Pancreas (tissue), 10 donors: ENCODE results near the gene DSTN. TPM values are rescaled to one million over a fixed set of nuclear protein-coding genes. Genes with fewer than 3 reads are reported as not detected.

Source experiments
- ATAC-seq, 4 donors: fragments of 200-7000 bp; cut with Tn5 transposase; one replicate each; pipeline versions ENCODE4 v1.8.0 to v1.9.1; 2020; ENCODE audit warnings: mild to moderate bottlenecking in 4 of 4, moderate library complexity in 4 of 4
- DNase-seq, 6 donors: peaks; one replicate each; pipeline ENCODE4 v3.0.0-alpha.2; 2020
- FAIRE-seq: peaks from 2 replicates; lab custom pipeline; 2012; peaks lifted over from hg19 to GRCh38; lab: Jason Lieb, UNC
- H3K27ac ChIP-seq, 4 donors: fragments of 200-600 bp; sonication (generic); 1 replicate in 3 of 4; 2 replicates in 1 of 4; pipeline versions ENCODE4 v1.5.0 to v1.8.0; 2020
- H3K27me3 ChIP-seq, 4 donors: fragments of 200-600 bp; one replicate each; pipeline ENCODE4 v1.8.0; 2021
- H3K36me3 ChIP-seq, 3 donors: fragments of 200-600 bp; sonication (generic) in 1 of 3; one replicate each; pipeline versions ENCODE4 v1.5.0 to v1.8.0; 2020 to 2021
- H3K4me1 ChIP-seq, 3 donors: fragments of 200-600 bp; one replicate each; pipeline ENCODE4 v1.8.0; 2021
- H3K4me3 ChIP-seq, 4 donors: fragments of 200-600 bp; sonication (generic) in 2 of 4; one replicate each; pipeline versions ENCODE4 v1.5.0 to v1.8.0; 2020 to 2021
- H3K9me3 ChIP-seq, 4 donors: fragments of 200-600 bp; one replicate each; pipeline ENCODE4 v1.8.0; 2021
- CTCF ChIP-seq, 4 donors: fragments of 200-600 bp; sonication (generic) in 3 of 4; IDR thresholded peaks; one replicate each; pipeline versions ENCODE4 v1.5.0 to v1.8.0; 2021; ENCODE audit warnings: antibody characterized with exemption in 4 of 4
- WGBS, 2 donors: extraction: QIAGEN DNeasy Blood & Tissue Kit; methylation state at CpG; one replicate each; pipeline ENCODE4 v1.1.7; 2013; 5-methylcytosine and 5-hydroxymethylcytosine counted together
- intact Hi-C, 3 donors: fragments of 100-400 bp; cut with DNase I; formaldehyde crosslinking; loops; one replicate each; pipeline versions ENCODE4 v1.11.1 to v1.14.2; 2022
- polyA plus RNA-seq, 2 donors: library from polyadenylated mRNA; stranded (reverse); fragments of 200-250 nt; gene quantifications; one replicate each; pipeline ENCODE4 v1.2.3, GENCODE V29; 2013
- total RNA-seq, 6 donors: library from RNA; stranded (reverse); fragmentation: NEBNext Ultra II Directional in 4 of 6; extraction: Animal tissue kit (Norgen Biotek cat#: 25700) in 4 of 6; gene quantifications; one replicate each; pipeline versions ENCODE4 v1.2.1 to v1.2.4, GENCODE V29; 2021 to 2023
- donor health status: healthy with polysubstance abuse.
- donor health status: DM: no; HTN: no; CAD: no; lungs with moderate emphysema.
- donor health status: DM: no; HTN: no; CAD: no.
- donor health status: control.
- donor health status: control.
- donor health status: Bipolar disorder and iron deficiency.
- donor health status: DM: yes; HTN: yes; CAD: no.
- donor health status: DM: no; HTN: no; CAD: no.
- donor health status: DM: no; HTN: no; CAD: no.
- donor health status: DM: yes; HTN: yes; CAD: no.

Gene DSTN
- total and polyA plus RNA-seq, 8 donors, result 138 to 242 (median 182) TPM

- Histone ChIP-seq H3K36me3 (peaks cover 0 to 53% (median 41%) of the 10 kb centered on the region in 3 donors), H3K27ac (no peak overlapping the region), H3K27me3 (no peaks in the 10 kb centered on the region), H3K4me3 (no peak overlapping the region), H3K4me1 (peaks cover 22 to 46% (median 28%) of the 10 kb centered on the region in 3 donors), H3K9me3 (no peaks in the 10 kb centered on the region)
- DNase-seq (peak in 1 of 6 donors; percentile 66), ATAC-seq (no peak), FAIRE-seq (no peak)
- no peak for TF ChIP-seq CTCF (IDR thresholded peaks at IDR 0.05)
- WGBS, 2 donors, result 54 to 55% methylated on average over 18 of the region's 18 CpGs
- intact Hi-C loops, result no loop called here
Observed at GRCh38 chr20:17641520-17641964, 71.7 kb downstream of the DSTN start.

GRCh38 chr20:17641993-17642392, 72.1 kb downstream of the DSTN start:
- no peak for FAIRE-seq
- no peak for ATAC-seq
- Histone ChIP-seq H3K27ac (no peak overlapping the region), H3K4me3 (no peak overlapping the region), H3K36me3 (peaks cover 0 to 50% (median 36%) of the 10 kb centered on the region in 3 donors), H3K27me3 (no peaks in the 10 kb centered on the region), H3K4me1 (peaks cover 27 to 50% (median 33%) of the 10 kb centered on the region in 3 donors), H3K9me3 (no peaks in the 10 kb centered on the region)
- intact Hi-C loops, result no loop called here
- peak in 2 of 6 donors; percentile 39 to 52 for DNase-seq
- no peak for TF ChIP-seq CTCF (IDR thresholded peaks at IDR 0.05)
- 50 to 52% methylated on average over 11 of the region's 11 CpGs for WGBS, 2 donors

GRCh38 chr20:17642404-17643269, 72.8 kb downstream of the DSTN start:
- peaks cover 0 to 44% (median 35%) of the 10 kb centered on the region in 3 donors for H3K36me3 ChIP-seq
- peak in 2 of 6 donors; percentile 37 to 69 for DNase-seq
- intact Hi-C loops, result no loop called here

GRCh38 chr20:17643531-17644188, 73.8 kb downstream of the DSTN start:
- H3K27me3 ChIP-seq, result no peaks in the 10 kb centered on the region
- H3K9me3 ChIP-seq, result no peaks in the 10 kb centered on the region
- no peak for ATAC-seq
- peaks cover 0 to 34% (median 31%) of the 10 kb centered on the region in 3 donors for H3K36me3 ChIP-seq
- 30 to 33% methylated on average over 10 of the region's 10 CpGs for WGBS, 2 donors
- no peak for TF ChIP-seq CTCF (IDR thresholded peaks at IDR 0.05)
- DNase-seq, result peak in 2 of 6 donors; percentile 21 to 42
- H3K4me3 ChIP-seq, result no peak overlapping the region
- H3K4me1 ChIP-seq, result peaks cover 43 to 67% (median 50%) of the 10 kb centered on the region in 3 donors
- peak overlapping the region; percentile 17 to 63 (median 31) for H3K27ac ChIP-seq
- intact Hi-C loops, result no loop called here
- FAIRE-seq, result no peak

More at GRCh38 chr20:17642404-17643269, 72.8 kb downstream of the DSTN start:
- no peak for TF ChIP-seq CTCF (IDR thresholded peaks at IDR 0.05)
- no peak for FAIRE-seq
- H3K27ac ChIP-seq, result peak overlapping the region in 2 of 4 donors; percentile 4 to 27
- H3K4me1 ChIP-seq, result peaks cover 32 to 57% (median 39%) of the 10 kb centered on the region in 3 donors
- H3K27me3 ChIP-seq, result no peaks in the 10 kb centered on the region
- no peak overlapping the region for H3K4me3 ChIP-seq
- H3K9me3 ChIP-seq, result no peaks in the 10 kb centered on the region
- WGBS, 2 donors, result 46 to 54% methylated on average over 19 of the region's 19 CpGs
- ATAC-seq, result no peak
